AG04449 (cell line): ENCODE data around the gene UBR4.

Experiments
- CTCF ChIA-PET: fragments of 350-600 bp; formaldehyde crosslinking; extraction: SDS; loops from one replicate; lab custom pipeline; 2021; ENCODE audit warnings: antibody characterized with exemption; lab: Yijun Ruan, JAX
- POLR2A ChIA-PET: fragments of 400-600, 350-600 bp; formaldehyde crosslinking; extraction: SDS; loops from one replicate; lab custom pipeline; 2020; ENCODE audit warnings: antibody characterized with exemption, inconsistent platforms; lab: Yijun Ruan, JAX
- DNase-seq: peaks from one replicate; pipeline ENCODE4 v3.0.0-alpha.2; 2010; ENCODE audit warnings: low read depth, low spot score
- H3K4me3 ChIP-seq: 2 replicates; pipeline ENCODE4 v1.5.1; 2011; ENCODE audit warnings: low read depth, mild to moderate bottlenecking, control low read depth, low read length
- CTCF ChIP-seq: IDR thresholded peaks from one replicate; pipeline ENCODE4 v1.5.1; 2011; ENCODE audit warnings: mild to moderate bottlenecking, moderate library complexity, low read length, control low read depth, inconsistent platforms; ENCODE audit not compliant: insufficient read depth; ENCODE audit errors: missing control alignments

Gene UBR4

GRCh38 chr1:19042675-19043578 is 167.1 kb downstream of the UBR4 start:
- no peak overlapping the region for H3K4me3 ChIP-seq
- POLR2A ChIA-PET = no interaction called here
- TF ChIP-seq CTCF = no peak
- CTCF ChIA-PET = interaction anchor here (1.1 to 2.8 kb wide), 3 partner anchors 10 to 130 kb away, joined by 3 to 12 read pairs (median 4); no protein-coding TSS in a partner anchor
- no peak for DNase-seq

- ChIA-PET POLR2A (no interaction called here), CTCF (interaction anchor here (0.9 kb wide), 1 partner anchor 28 kb away, joined by 3 read pairs; no protein-coding TSS in a partner anchor)
- H3K4me3 ChIP-seq = no peak overlapping the region
- no peak for TF ChIP-seq CTCF
- DNase-seq = no peak
Measured at GRCh38 chr1:19040010-19040680, 169.9 kb downstream of the UBR4 start.

DNA sequence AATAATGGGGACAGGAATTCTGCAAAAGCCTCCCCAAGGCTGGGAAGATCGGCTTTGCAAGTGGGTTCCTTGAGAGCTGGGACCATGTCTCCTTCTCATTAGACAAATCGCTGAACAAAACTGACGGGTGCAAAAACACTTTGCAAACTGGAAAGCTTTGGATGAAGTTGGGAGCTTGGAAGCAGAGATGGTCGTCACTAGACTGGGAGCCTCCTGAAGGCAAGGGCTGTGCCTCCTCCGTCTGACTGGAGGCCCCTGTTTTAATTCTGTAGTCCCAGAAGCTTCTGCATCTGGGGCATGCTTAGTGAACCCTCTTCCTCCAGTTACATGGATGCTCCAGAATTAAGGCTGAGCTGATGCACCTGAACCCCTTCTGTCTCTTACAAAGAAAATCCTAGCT is 171.3 kb downstream of the UBR4 start:
- ChIA-PET POLR2A (no interaction called here), CTCF (interaction anchor here (0.8 kb wide), 1 partner anchor 125 kb away, joined by 3 read pairs; no protein-coding TSS in a partner anchor)
- TF ChIP-seq CTCF = no peak
- H3K4me3 ChIP-seq = no peak overlapping the region
- DNase-seq = no peak

DNA sequence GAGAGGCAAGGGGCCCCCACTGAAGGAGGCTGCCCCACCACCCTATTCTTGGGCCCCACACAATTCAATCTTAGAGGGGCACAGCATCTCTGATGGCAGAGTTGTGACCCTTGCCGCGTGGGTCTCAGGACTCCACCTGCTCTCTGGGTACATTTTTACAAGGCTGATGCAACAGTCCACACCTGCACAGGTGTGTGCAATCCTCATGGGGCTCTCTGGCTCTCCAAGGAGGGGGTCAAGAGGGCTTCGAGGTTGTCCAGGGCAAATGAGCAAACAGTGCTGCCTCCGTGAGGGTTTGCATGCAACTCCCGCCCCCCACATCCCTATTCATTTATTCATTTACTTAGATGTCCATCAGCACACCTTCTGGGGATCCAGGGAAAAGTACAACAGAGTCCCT is 172.0 kb downstream of the UBR4 start:
- ChIA-PET POLR2A (no interaction called here), CTCF (no interaction called here)
- TF ChIP-seq CTCF = no peak
- no peak overlapping the region for H3K4me3 ChIP-seq
- no peak for DNase-seq

DNA sequence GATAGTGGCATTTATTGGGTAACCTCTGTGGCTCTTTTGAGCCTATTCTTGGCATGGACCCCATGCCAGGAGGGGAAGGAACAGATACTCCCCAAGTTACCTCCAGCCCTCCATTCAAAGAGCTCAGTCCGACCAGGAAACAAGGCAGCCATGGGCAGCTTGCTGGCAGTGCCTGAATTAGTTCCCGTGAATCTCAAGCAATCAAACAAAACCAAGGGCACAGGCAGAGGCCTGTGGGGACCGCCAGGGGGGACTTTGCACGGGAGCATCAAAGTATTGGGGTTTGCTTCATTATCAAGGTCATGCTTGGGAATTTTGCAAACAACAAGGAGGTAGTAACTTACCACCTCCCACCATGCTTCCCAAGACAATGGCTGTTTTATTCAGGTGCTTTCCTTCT is 172.4 kb downstream of the UBR4 start:
- CTCF ChIA-PET = no interaction called here

More for the DNA sequence above, 172.4 kb downstream of the UBR4 start:
- DNase-seq = no peak
- no peak for TF ChIP-seq CTCF
- POLR2A ChIA-PET = no interaction called here
- no peak overlapping the region for H3K4me3 ChIP-seq
